NCI-H1092 treated with DMSO at 0.1 percent for 48 hours (cell line): ENCODE data around the gene ZCCHC14.
"Not testable (repeated sequence)": the region's sequence is repeated elsewhere in the genome, so short reads cannot be mapped to it uniquely, and the experiment has no call there.

Experiments used
- DNase-seq: peaks from one replicate; lab custom pipeline; 2025; lab: John Stamatoyannopoulos, UW

ZCCHC14 gene

GRCh38 chr16:87524407-87524806 lies 31.6 kb upstream of the ZCCHC14 start:
- DNase-seq: no peak

GRCh38 chr16:87523605-87524004 lies 30.8 kb upstream of the ZCCHC14 start:
- DNase-seq: not testable (repeated sequence)

GRCh38 chr16:87521764-87522163 lies 28.9 kb upstream of the ZCCHC14 start:
- DNase-seq: not testable (repeated sequence)

- not testable (repeated sequence) for DNase-seq
Observed at GRCh38 chr16:87519170-87519569, 26.3 kb upstream of the ZCCHC14 start.

GRCh38 chr16:87518430-87519051 lies 25.7 kb upstream of the ZCCHC14 start:
- not testable (repeated sequence) for DNase-seq

GRCh38 chr16:87517610-87518429 lies 25.0 kb upstream of the ZCCHC14 start:
- not testable (repeated sequence) for DNase-seq

GRCh38 chr16:87516361-87516760 lies 23.5 kb upstream of the ZCCHC14 start:
- no peak for DNase-seq

- no peak for DNase-seq
Observed at GRCh38 chr16:87515475-87516330, 22.9 kb upstream of the ZCCHC14 start.

- not testable (repeated sequence) for DNase-seq
Observed at GRCh38 chr16:87509778-87510177, 17.0 kb upstream of the ZCCHC14 start.

- DNase-seq: no peak
Observed at GRCh38 chr16:87507351-87508069, 14.7 kb upstream of the ZCCHC14 start.

GRCh38 chr16:87506423-87507350 lies 13.9 kb upstream of the ZCCHC14 start:
- no peak for DNase-seq

- no peak for DNase-seq
Observed at GRCh38 chr16:87505834-87506233, 13.0 kb upstream of the ZCCHC14 start.

GRCh38 chr16:87503232-87503937 lies 10.6 kb upstream of the ZCCHC14 start:
- not testable (repeated sequence) for DNase-seq

GRCh38 chr16:87502308-87502969 lies 9.6 kb upstream of the ZCCHC14 start:
- DNase-seq: no peak

GRCh38 chr16:87501117-87501516 lies 8.3 kb upstream of the ZCCHC14 start:
- DNase-seq: no peak

GRCh38 chr16:87499189-87499486 lies 6.3 kb upstream of the ZCCHC14 start:
- DNase-seq: no peak

- DNase-seq: no peak
Observed at GRCh38 chr16:87498324-87499188, 5.7 kb upstream of the ZCCHC14 start.

GRCh38 chr16:87497767-87498290 lies 5.0 kb upstream of the ZCCHC14 start:
- not testable (repeated sequence) for DNase-seq
